ACHN (cell line): Measurements from ENCODE around the gene SURF4.
"Not testable (repeated sequence)": the region's sequence is repeated elsewhere in the genome, so short reads cannot be mapped to it uniquely, and the experiment has no call there.

Experiments used
- DNase-seq: peaks from one replicate; pipeline ENCODE4 v3.0.0-alpha.2; 2015
- in situ Hi-C: cut with HindIII; loops from 2 replicates; pipeline ENCODE4 v1.10.0; 2017; ENCODE audit warnings: low sequenced_read_pairs, low pct_ligation_motif_present, low pct_unique_long_range_greater_than_20kb

The SURF4 gene

GRCh38 chr9:133379153-133380086, 3.6 kb upstream of the SURF4 start:
- DNase-seq: no peak
- in situ Hi-C loops: no loop called here

GRCh38 chr9:133378408-133378962, 2.6 kb upstream of the SURF4 start:
- DNase-seq: no peak
- in situ Hi-C loops: no loop called here

- in situ Hi-C loops: no loop called here
- DNase-seq: peak; percentile 54
These were observed 1.9 kb upstream of the SURF4 start for GRCh38 chr9:133377721-133378216.

GRCh38 chr9:133377280-133377679, 1.4 kb upstream of the SURF4 start:
- DNase-seq, in situ Hi-C loops: not testable (repeated sequence)

GRCh38 chr9:133375116-133375723, 640 bp downstream of the SURF4 start:
- DNase-seq: peak; percentile 38
- in situ Hi-C loops: no loop called here

GRCh38 chr9:133374612-133375115, 1.2 kb downstream of the SURF4 start:
- in situ Hi-C loops: no loop called here

GRCh38 chr9:133372144-133372543, 3.7 kb downstream of the SURF4 start:
- DNase-seq: no peak
- in situ Hi-C loops: no loop called here

More at GRCh38 chr9:133374612-133375115, 1.2 kb downstream of the SURF4 start:
- DNase-seq: peak; percentile 21

- in situ Hi-C loops: no loop called here
- no peak for DNase-seq
These were observed 4.6 kb downstream of the SURF4 start for GRCh38 chr9:133371261-133371711.

- no peak for DNase-seq
- in situ Hi-C loops: no loop called here
These were observed 5.2 kb downstream of the SURF4 start for GRCh38 chr9:133370685-133371084.

GRCh38 chr9:133369933-133370332, 5.9 kb downstream of the SURF4 start:
- in situ Hi-C loops: no loop called here
- DNase-seq: no peak

- in situ Hi-C loops: no loop called here
These were observed 6.4 kb downstream of the SURF4 start for GRCh38 chr9:133369422-133369821.

GRCh38 chr9:133368249-133368881, 7.5 kb downstream of the SURF4 start:
- no peak for DNase-seq

More at GRCh38 chr9:133369422-133369821, 6.4 kb downstream of the SURF4 start:
- no peak for DNase-seq

GRCh38 chr9:133367778-133368177, 8.1 kb downstream of the SURF4 start:
- no peak for DNase-seq
- in situ Hi-C loops: no loop called here

More at GRCh38 chr9:133368249-133368881, 7.5 kb downstream of the SURF4 start:
- in situ Hi-C loops: no loop called here

GRCh38 chr9:133367221-133367620, 8.6 kb downstream of the SURF4 start:
- in situ Hi-C loops: no loop called here
- no peak for DNase-seq

GRCh38 chr9:133366435-133366834, 9.4 kb downstream of the SURF4 start:
- in situ Hi-C loops: no loop called here
- no peak for DNase-seq

GRCh38 chr9:133362359-133363044, 13.4 kb downstream of the SURF4 start:
- in situ Hi-C loops: no loop called here

GRCh38 chr9:133361507-133362092, 14.3 kb downstream of the SURF4 start:
- no peak for DNase-seq
- in situ Hi-C loops: no loop called here

More at GRCh38 chr9:133362359-133363044, 13.4 kb downstream of the SURF4 start:
- DNase-seq: no peak
